Measurements from ENCODE around the gene ARMH3.
"Not testable (repeated sequence)": the region's sequence is repeated elsewhere in the genome, so short reads cannot be mapped to it uniquely, and the experiment has no call there.

ARMH3 gene

GRCh38 chr10:101986624-101986971 is 69.4 kb downstream of the ARMH3 start:
- 89 to 92% methylated on average over 2 of the region's 3 CpGs for WGBS, 2 experiments (ENCODE audit: insufficient coverage in 2 of 2)
- H3K36me3 ChIP-seq (ENCODE audit: control insufficient read depth, insufficient read depth, low read length) = peaks cover 67% of the 10 kb centered on the region
- no peak overlapping the region for H3K27ac ChIP-seq (ENCODE audit: low read depth, low read length, severe bottlenecking)
- no peaks in the 10 kb centered on the region for H3K4me1 ChIP-seq (ENCODE audit: control insufficient read depth, insufficient read depth, low read length, poor library complexity, severe bottlenecking)
- H3K4me3 ChIP-seq (ENCODE audit: extremely low read depth, insufficient read depth, low read length, poor library complexity, severe bottlenecking) = no peak overlapping the region
- no peaks in the 10 kb centered on the region for H3K9me3 ChIP-seq (ENCODE audit: control insufficient read depth, low read length)

GRCh38 chr10:101980677-101981076 is 75.3 kb downstream of the ARMH3 start:
- 86% methylated on average over 1 of the region's 2 CpGs; no CpG with 5 or more reads in 1 of the 2 experiments for WGBS, 2 experiments (ENCODE audit: insufficient coverage in 2 of 2)
- H3K36me3 ChIP-seq (ENCODE audit: control insufficient read depth, insufficient read depth, low read length) = peaks cover 20% of the 10 kb centered on the region

DNA sequence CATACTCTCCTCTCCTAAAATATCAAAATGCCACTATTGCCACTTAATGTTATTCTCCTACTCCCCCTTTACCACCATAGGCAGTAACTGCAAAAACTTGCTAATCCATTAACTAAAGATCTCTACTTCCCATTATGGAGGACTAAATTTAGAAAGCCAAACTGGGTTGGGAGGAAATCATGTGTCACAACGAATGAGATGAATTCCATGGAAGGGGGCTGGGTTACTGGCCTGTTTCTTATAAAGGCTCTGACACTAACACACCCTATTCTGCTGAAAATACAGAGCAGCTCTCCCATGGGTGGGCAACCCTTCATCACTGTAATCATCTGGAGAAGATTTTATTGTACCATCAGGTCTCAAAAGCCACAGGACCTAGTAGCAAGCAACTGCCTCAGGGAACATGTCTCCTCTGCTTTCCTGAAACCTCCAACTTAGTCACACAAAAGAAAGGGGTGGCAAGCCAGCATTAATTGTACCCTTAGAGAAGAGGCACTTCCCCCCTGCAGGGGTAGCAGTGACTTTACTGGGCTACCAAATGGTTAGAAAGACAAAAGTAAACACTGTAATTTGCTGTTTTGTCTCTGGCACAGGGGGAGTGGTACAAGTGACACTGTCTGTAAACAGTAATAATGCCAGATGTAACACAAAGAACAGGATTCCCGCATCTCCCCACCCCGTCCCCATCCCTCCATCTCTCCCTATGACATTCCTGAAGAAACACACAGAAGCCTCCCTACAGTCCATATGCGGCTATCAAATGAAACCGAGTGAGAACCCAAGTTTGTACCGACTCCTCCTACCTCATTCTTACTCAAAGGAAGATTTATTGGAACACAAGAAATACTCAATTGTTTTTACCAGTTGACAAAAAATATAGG is 81.6 kb downstream of the ARMH3 start:
- H3K4me1 ChIP-seq (ENCODE audit: control insufficient read depth, insufficient read depth, low read length, poor library complexity, severe bottlenecking) = peaks cover 17% of the 10 kb centered on the region
- 63% methylated on average over 2 of the region's 6 CpGs; no CpG with 5 or more reads in 1 of the 2 experiments for WGBS, 2 experiments (ENCODE audit: insufficient coverage in 2 of 2)
- no peak overlapping the region for H3K4me3 ChIP-seq (ENCODE audit: extremely low read depth, insufficient read depth, low read length, poor library complexity, severe bottlenecking)
- no peaks in the 10 kb centered on the region for H3K9me3 ChIP-seq (ENCODE audit: control insufficient read depth, low read length)
- peak overlapping the region; percentile 86 for H3K27ac ChIP-seq (ENCODE audit: low read depth, low read length, severe bottlenecking)
- H3K36me3 ChIP-seq (ENCODE audit: control insufficient read depth, insufficient read depth, low read length) = peaks cover 43% of the 10 kb centered on the region

More at GRCh38 chr10:101980677-101981076, 75.3 kb downstream of the ARMH3 start:
- H3K4me3 ChIP-seq (ENCODE audit: extremely low read depth, insufficient read depth, low read length, poor library complexity, severe bottlenecking); H3K4me1 ChIP-seq (ENCODE audit: control insufficient read depth, insufficient read depth, low read length, poor library complexity, severe bottlenecking); H3K27ac ChIP-seq (ENCODE audit: low read depth, low read length, severe bottlenecking); H3K9me3 ChIP-seq (ENCODE audit: control insufficient read depth, low read length): not testable (repeated sequence)

GRCh38 chr10:101972761-101973160 is 83.2 kb downstream of the ARMH3 start:
- peaks cover 25% of the 10 kb centered on the region for H3K4me1 ChIP-seq (ENCODE audit: control insufficient read depth, insufficient read depth, low read length, poor library complexity, severe bottlenecking)
- H3K9me3 ChIP-seq (ENCODE audit: control insufficient read depth, low read length) = no peaks in the 10 kb centered on the region
- H3K4me3 ChIP-seq (ENCODE audit: extremely low read depth, insufficient read depth, low read length, poor library complexity, severe bottlenecking) = no peak overlapping the region
- WGBS, 2 experiments (ENCODE audit: insufficient coverage in 2 of 2) = 90% methylated on average over 5 to 6 of the region's 9 CpGs
- peaks cover 43% of the 10 kb centered on the region for H3K36me3 ChIP-seq (ENCODE audit: control insufficient read depth, insufficient read depth, low read length)
- H3K27ac ChIP-seq (ENCODE audit: low read depth, low read length, severe bottlenecking) = no peak overlapping the region

GRCh38 chr10:101969412-101969922 is 86.5 kb downstream of the ARMH3 start:
- Histone ChIP-seq H3K27ac (ENCODE audit: low read depth, low read length, severe bottlenecking) (peak overlapping the region; percentile 71), H3K4me1 (ENCODE audit: control insufficient read depth, insufficient read depth, low read length, poor library complexity, severe bottlenecking) (peaks cover 21% of the 10 kb centered on the region), H3K36me3 (ENCODE audit: control insufficient read depth, insufficient read depth, low read length) (peaks cover 43% of the 10 kb centered on the region), H3K4me3 (ENCODE audit: extremely low read depth, insufficient read depth, low read length, poor library complexity, severe bottlenecking) (no peak overlapping the region), H3K9me3 (ENCODE audit: control insufficient read depth, low read length) (no peaks in the 10 kb centered on the region)
- WGBS, 2 experiments (ENCODE audit: insufficient coverage in 2 of 2) = 88 to 100% methylated on average over 1 to 2 of the region's 4 CpGs

DNA sequence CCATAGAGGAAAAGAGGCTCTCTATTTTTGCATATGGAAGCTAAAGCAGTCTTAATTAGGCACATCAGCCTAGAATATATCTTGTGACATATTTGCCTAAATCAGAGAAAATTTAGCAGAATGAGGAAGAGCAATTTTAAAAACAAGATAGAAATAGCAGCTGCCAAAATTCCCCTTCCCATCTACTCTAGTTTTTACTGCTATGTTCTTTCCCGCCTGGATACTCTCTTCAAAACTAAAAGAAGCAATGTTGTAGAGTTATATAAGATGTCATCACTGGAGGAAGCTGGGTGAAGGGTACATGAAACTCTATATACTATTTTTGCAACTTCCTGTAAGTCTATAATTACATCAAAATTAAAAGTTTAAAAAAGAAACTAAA is 87.0 kb downstream of the ARMH3 start:
- peaks cover 15% of the 10 kb centered on the region for H3K4me1 ChIP-seq (ENCODE audit: control insufficient read depth, insufficient read depth, low read length, poor library complexity, severe bottlenecking)
- H3K9me3 ChIP-seq (ENCODE audit: control insufficient read depth, low read length) = no peaks in the 10 kb centered on the region
- no peak overlapping the region for H3K4me3 ChIP-seq (ENCODE audit: extremely low read depth, insufficient read depth, low read length, poor library complexity, severe bottlenecking)
- no CpG with 5 or more reads among the region's 1 CpG for WGBS, 2 experiments (ENCODE audit: insufficient coverage in 2 of 2)
- no peak overlapping the region for H3K27ac ChIP-seq (ENCODE audit: low read depth, low read length, severe bottlenecking)
- peaks cover 47% of the 10 kb centered on the region for H3K36me3 ChIP-seq (ENCODE audit: control insufficient read depth, insufficient read depth, low read length)

DNA sequence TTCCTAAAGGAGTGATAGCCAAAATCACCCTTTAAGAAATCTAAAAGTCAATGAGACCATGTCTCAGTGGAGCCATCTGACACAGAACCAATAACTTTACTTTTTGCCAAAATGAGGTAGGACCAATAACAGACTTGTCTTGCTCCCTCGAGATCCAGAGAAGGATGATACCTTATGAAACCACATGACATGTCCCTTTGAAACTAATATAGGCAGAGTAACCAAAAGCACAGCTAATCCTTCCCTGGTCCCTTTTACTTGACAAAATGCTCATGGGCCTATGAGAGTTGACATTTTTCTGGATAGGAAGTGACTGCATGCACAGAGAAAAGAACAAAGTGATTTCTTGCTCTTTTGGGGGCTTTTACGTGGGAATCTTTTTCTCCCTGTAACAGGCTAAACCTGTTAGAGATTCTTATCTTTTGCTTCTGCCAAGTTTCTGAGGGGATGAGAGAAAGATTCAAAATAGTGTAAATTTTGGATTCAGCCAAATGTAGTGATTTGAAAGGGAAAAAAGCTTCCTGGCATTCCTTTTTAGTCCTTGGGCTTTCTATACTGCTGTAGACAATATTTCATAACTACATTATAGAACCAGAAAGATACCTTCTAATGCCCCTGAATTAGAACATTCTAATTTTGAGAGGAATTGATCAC is 87.6 kb downstream of the ARMH3 start:
- no peak overlapping the region for H3K4me3 ChIP-seq (ENCODE audit: extremely low read depth, insufficient read depth, low read length, poor library complexity, severe bottlenecking)
- 100% methylated on average over 1 of the region's 2 CpGs for WGBS, 2 experiments (ENCODE audit: insufficient coverage in 2 of 2)
- H3K27ac ChIP-seq (ENCODE audit: low read depth, low read length, severe bottlenecking) = no peak overlapping the region
- no peaks in the 10 kb centered on the region for H3K9me3 ChIP-seq (ENCODE audit: control insufficient read depth, low read length)
- H3K36me3 ChIP-seq (ENCODE audit: control insufficient read depth, insufficient read depth, low read length) = peaks cover 47% of the 10 kb centered on the region
- peaks cover 11% of the 10 kb centered on the region for H3K4me1 ChIP-seq (ENCODE audit: control insufficient read depth, insufficient read depth, low read length, poor library complexity, severe bottlenecking)

DNA sequence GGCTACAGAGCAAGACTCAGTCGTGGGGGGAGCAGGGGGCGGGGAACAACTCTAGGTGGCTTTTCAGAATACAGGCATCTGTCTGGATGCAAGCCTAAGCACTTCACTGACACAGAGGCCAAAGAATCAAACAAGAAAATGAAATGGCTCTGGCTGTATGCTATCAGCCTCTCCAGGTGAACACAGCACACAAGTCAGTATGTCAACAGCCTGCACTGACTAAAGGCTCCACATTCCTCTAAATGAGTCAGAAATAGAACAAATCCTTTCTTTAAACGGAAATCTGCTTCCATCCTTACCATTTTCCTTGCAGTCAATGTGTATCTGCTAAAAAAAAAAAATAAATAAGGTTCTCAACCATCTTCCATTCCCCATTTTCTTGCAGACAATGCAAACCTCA is 88.3 kb downstream of the ARMH3 start:
- Histone ChIP-seq H3K4me3 (ENCODE audit: extremely low read depth, insufficient read depth, low read length, poor library complexity, severe bottlenecking) (no peak overlapping the region), H3K36me3 (ENCODE audit: control insufficient read depth, insufficient read depth, low read length) (peaks cover 40% of the 10 kb centered on the region), H3K27ac (ENCODE audit: low read depth, low read length, severe bottlenecking) (no peak overlapping the region), H3K9me3 (ENCODE audit: control insufficient read depth, low read length) (no peaks in the 10 kb centered on the region), H3K4me1 (ENCODE audit: control insufficient read depth, insufficient read depth, low read length, poor library complexity, severe bottlenecking) (peaks cover 10% of the 10 kb centered on the region)
- 82 to 94% methylated on average over 2 to 3 of the region's 3 CpGs for WGBS, 2 experiments (ENCODE audit: insufficient coverage in 2 of 2)

DNA sequence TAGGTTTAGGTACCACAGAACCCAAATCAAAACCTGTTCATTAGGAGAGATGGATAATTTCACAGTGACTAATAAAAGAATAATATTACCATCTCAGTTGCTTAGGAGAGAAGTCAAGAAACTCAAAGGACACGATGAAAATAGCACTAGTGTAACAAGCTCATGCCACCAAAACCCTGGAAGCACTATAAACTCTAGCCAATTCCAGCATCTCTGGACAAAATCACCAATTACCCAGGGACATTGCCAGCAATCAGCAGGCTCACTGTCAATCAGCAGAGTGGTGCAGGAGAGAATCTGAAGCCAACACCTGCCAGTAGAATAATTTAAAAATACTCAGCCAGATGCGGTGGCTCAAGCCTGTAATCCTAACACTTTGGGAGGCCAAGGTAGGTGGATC is 88.9 kb downstream of the ARMH3 start:
- 100% methylated on average over 1 of the region's 2 CpGs for WGBS, 2 experiments (ENCODE audit: insufficient coverage in 2 of 2)

DNA sequence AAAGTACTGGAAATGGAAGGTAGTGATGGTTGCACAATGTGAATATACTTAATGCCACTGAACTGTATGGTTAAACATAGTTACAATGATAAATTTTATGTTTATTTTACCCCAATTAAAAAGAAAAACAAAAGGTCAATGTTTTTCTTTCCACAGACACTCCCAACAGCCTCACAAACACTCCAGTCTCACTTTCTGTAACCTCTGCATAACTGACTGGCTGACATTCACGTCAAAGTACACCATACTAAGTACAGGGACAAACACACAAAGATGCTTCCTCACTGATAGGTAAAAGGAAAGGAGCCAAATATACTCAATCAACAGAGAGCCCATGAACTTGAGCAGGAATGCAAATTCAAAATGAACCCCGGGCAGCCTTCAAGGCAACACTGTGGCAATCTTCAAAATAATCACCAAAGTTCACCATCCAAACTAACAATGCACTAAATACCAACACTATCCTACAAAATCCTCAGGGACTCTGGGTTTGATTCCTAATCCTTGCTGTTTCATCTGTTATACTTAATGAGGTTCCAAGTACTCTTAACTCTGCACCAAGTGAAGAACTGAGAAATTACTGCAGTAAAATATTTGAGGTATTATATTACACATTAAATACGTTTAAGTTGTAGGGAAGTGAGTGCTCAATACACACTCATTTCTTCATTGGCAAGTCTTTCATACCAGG is 90.8 kb downstream of the ARMH3 start:
- Histone ChIP-seq H3K36me3 (ENCODE audit: control insufficient read depth, insufficient read depth, low read length) (peaks cover 19% of the 10 kb centered on the region), H3K4me3 (ENCODE audit: extremely low read depth, insufficient read depth, low read length, poor library complexity, severe bottlenecking) (no peak overlapping the region), H3K4me1 (ENCODE audit: control insufficient read depth, insufficient read depth, low read length, poor library complexity, severe bottlenecking) (peaks cover 25% of the 10 kb centered on the region), H3K9me3 (ENCODE audit: control insufficient read depth, low read length) (no peaks in the 10 kb centered on the region), H3K27ac (ENCODE audit: low read depth, low read length, severe bottlenecking) (no peak overlapping the region)
- whole genome bisulfite sequencing, 2 experiments (ENCODE audit: insufficient coverage in 2 of 2) = 94 to 100% methylated on average over 2 of the region's 3 CpGs

More for the DNA sequence above, 88.9 kb downstream of the ARMH3 start:
- H3K9me3 ChIP-seq (ENCODE audit: control insufficient read depth, low read length) = no peaks in the 10 kb centered on the region
- peaks cover 34% of the 10 kb centered on the region for H3K36me3 ChIP-seq (ENCODE audit: control insufficient read depth, insufficient read depth, low read length)
- H3K27ac ChIP-seq (ENCODE audit: low read depth, low read length, severe bottlenecking) = no peak overlapping the region
- no peak overlapping the region for H3K4me3 ChIP-seq (ENCODE audit: extremely low read depth, insufficient read depth, low read length, poor library complexity, severe bottlenecking)
- H3K4me1 ChIP-seq (ENCODE audit: control insufficient read depth, insufficient read depth, low read length, poor library complexity, severe bottlenecking) = peaks cover 16% of the 10 kb centered on the region

All from mesodermal cell (in vitro differentiated cells).